HepG2 (cell line): ENCODE measurements around the gene IKZF3. TPM values are rescaled to one million over a fixed set of nuclear protein-coding genes. Genes with fewer than 3 reads are reported as not detected.

ENCODE experiments used
- CBFB ChIP-seq: sonication (generic); formaldehyde crosslinking; IDR thresholded peaks from 2 replicates; pipeline ENCODE4 v1.4.0; 2020; ENCODE audit warnings: missing genetic modification reagents
- CENPT ChIP-seq: sonication (generic); formaldehyde crosslinking; IDR thresholded peaks from 2 replicates; pipeline ENCODE4 v1.8.0; 2022; ENCODE audit warnings: low read depth, mild to moderate bottlenecking, moderate library complexity, missing genetic modification reagents
- FIP1L1 ChIP-seq: fragments of 200-400 bp; formaldehyde crosslinking; IDR thresholded peaks from 2 replicates; pipeline ENCODE4 v1.6.1; 2018; ENCODE audit warnings: low read depth, mild to moderate bottlenecking, low read length, moderate library complexity, borderline replicate concordance; ENCODE audit not compliant: insufficient read depth
- FOXK1 ChIP-seq: sonication (generic); formaldehyde crosslinking; IDR thresholded peaks from 2 replicates; pipeline ENCODE4 v1.4.0; 2020; ENCODE audit warnings: low read depth, missing genetic modification reagents, borderline replicate concordance
- FOXK2 ChIP-seq: fragments of 450-650 bp; IDR thresholded peaks from 2 replicates; pipeline ENCODE4 v1.6.1; 2016
- GABPA ChIP-seq, 2 experiments: IDR thresholded peaks; 2 replicates each; pipeline ENCODE4 v1.6.1; 2011 to 2016; ENCODE audit warnings: low read depth in 2 of 2, low read length in 1 of 2, missing biosample characterization in 1 of 2, missing genetic modification characterization in 1 of 2
- IKZF1 ChIP-seq: fragments of 450-650 bp; IDR thresholded peaks from 2 replicates; pipeline ENCODE4 v1.7.1; 2016
- MXD3 ChIP-seq: IDR thresholded peaks from 2 replicates; pipeline ENCODE4 v1.6.1; 2016; ENCODE audit warnings: mild to moderate bottlenecking, missing biosample characterization, missing genetic modification reagents
- REXO4 ChIP-seq: sonication (generic); formaldehyde crosslinking; IDR thresholded peaks from 2 replicates; pipeline ENCODE4 v1.8.0; 2022; ENCODE audit warnings: missing genetic modification reagents, mild to moderate bottlenecking, borderline replicate concordance
- SP4 ChIP-seq: sonication (generic); formaldehyde crosslinking; IDR thresholded peaks from 2 replicates; pipeline ENCODE4 v1.8.1; 2023; ENCODE audit warnings: mild to moderate bottlenecking, missing genetic modification reagents
- SUZ12 ChIP-seq: fragments of 150-350 bp; IDR thresholded peaks from 2 replicates; pipeline ENCODE4 v1.6.1; 2014; ENCODE audit warnings: low read depth, low read length
- TEF ChIP-seq: sonication (generic); formaldehyde crosslinking; IDR thresholded peaks from 2 replicates; pipeline ENCODE4 v1.5.0; 2020; ENCODE audit warnings: missing genetic modification reagents
- ZNF20 ChIP-seq: sonication (generic); formaldehyde crosslinking; IDR thresholded peaks from 2 replicates; pipeline ENCODE4 v1.4.0; 2020; ENCODE audit warnings: mild to moderate bottlenecking, moderate library complexity, missing genetic modification reagents
- ZNF407 ChIP-seq: sonication (generic); formaldehyde crosslinking; IDR thresholded peaks from one replicate; pipeline ENCODE4 v1.5.1; 2020; ENCODE audit warnings: mild to moderate bottlenecking, missing genetic modification reagents; ENCODE audit errors: not compliant biosample characterization
- ZNF550 ChIP-seq: sonication (generic); formaldehyde crosslinking; IDR thresholded peaks from 2 replicates; pipeline ENCODE4 v1.4.0; 2020; ENCODE audit warnings: mild to moderate bottlenecking, missing genetic modification reagents, borderline replicate concordance
- ZNF878 ChIP-seq: sonication (generic); formaldehyde crosslinking; IDR thresholded peaks from 2 replicates; pipeline ENCODE4 v1.8.1; 2023; ENCODE audit warnings: mild to moderate bottlenecking, missing genetic modification reagents, moderate library complexity
- ZSCAN29 ChIP-seq: sonication (generic); formaldehyde crosslinking; conservative IDR thresholded peaks from 2 replicates; pipeline ENCODE4 v1.4.0; 2020; ENCODE audit warnings: mild to moderate bottlenecking, missing genetic modification reagents
- polyA plus RNA-seq, 8 experiments: library from polyadenylated mRNA; depleted of rRNA in 3 of 8; stranded (reverse) in 7 of 8; unstranded in 1 of 8; fragments of >200 nt; fragmentation: Illumina TruSeq in 4 of 8; extraction: Trizol in 4 of 8; gene quantifications; 2 replicates each; pipeline versions ENCODE4 v1.2.1 to v1.2.3, GENCODE V29; 2011 to 2016; ENCODE audit warnings: low read depth in 4 of 8, missing spikeins in 1 of 8, mixed read lengths in 1 of 8; ENCODE audit not compliant: insufficient read depth in 1 of 8
- total RNA-seq, 5 experiments: library from RNA; depleted of rRNA; stranded (reverse); fragments of >200 nt; fragmentation: Illumina TruSeq; extraction: Trizol; gene quantifications; 2 replicates each; pipeline ENCODE4 v1.2.3, GENCODE V29; 2016; ENCODE audit warnings: low read depth in 1 of 5

The IKZF3 gene
- total and polyA plus RNA-seq, 2 of the 13 experiments (the other 11 are each of a cell fraction or from before 2014, with no cell fraction given), result not detected

GRCh38 chr17:39863918-39864746, at the start of gene IKZF3 (continued):
- TF ChIP-seq ZNF407 (CRISPR knock-in tag), result peak; percentile 99
- TF ChIP-seq CENPT, result peak; percentile 88; the same call in 1 of the 2 replicates
- no peak for TF ChIP-seq ZNF550 (CRISPR knock-in tag)
- TF ChIP-seq GABPA (IDR thresholded peaks at IDR 0.05; ENCODE audit: low read depth, low read length), result no peak
- no peak for TF ChIP-seq GABPA (CRISPR knock-in tag; IDR thresholded peaks at IDR 0.05; ENCODE audit: low read depth)
- TF ChIP-seq REXO4 (CRISPR knock-in tag), result peak; percentile 92; the same call in 1 of the 2 replicates
- TF ChIP-seq FOXK1, result peak; percentile 72; the same call in 1 of the 2 replicates
- no peak for TF ChIP-seq FOXK2
- peak; percentile 88 for TF ChIP-seq SP4
- peak; percentile 99 for TF ChIP-seq MXD3 (CRISPR knock-in tag)
- TF ChIP-seq SUZ12, result 0 out of 2 replicates have a peak, but pooled peaks have one; percentile 15
- peak; percentile 99 for TF ChIP-seq ZNF878
- no peak for TF ChIP-seq FIP1L1
- peak; percentile 88 for TF ChIP-seq CBFB
- peak; percentile 86; the same call in 1 of the 2 replicates for TF ChIP-seq TEF (CRISPR knock-in tag)
- TF ChIP-seq ZSCAN29 (CRISPR knock-in tag), result 0 out of 2 replicates have a peak, but pooled peaks have one; percentile 61
- peak; percentile 92 for TF ChIP-seq ZNF20 (CRISPR knock-in tag)
- TF ChIP-seq IKZF1, result no peak
